CD14-positive monocyte (primary cell): ENCODE results near the gene WBP1. TPM values are rescaled to one million over a fixed set of nuclear protein-coding genes. Genes with fewer than 3 reads are reported as not detected.

ENCODE experiments used
- DNase-seq, 3 donors: peaks; one replicate each; pipeline ENCODE4 v3.0.0-alpha.2; 2011 to 2022
- H2AFZ ChIP-seq: 2 replicates; pipeline ENCODE4 v1.6.0; 2012; ENCODE audit warnings: mild to moderate bottlenecking, low read depth, low read length, inconsistent platforms; ENCODE audit not compliant: insufficient read depth, poor library complexity, severe bottlenecking
- H3K27ac ChIP-seq, 2 donors: 1 replicate in 1 of 2; 2 replicates in 1 of 2; pipeline ENCODE4 v1.5.1; 2012 to 2013; ENCODE audit warnings: low read length in 2 of 2, control low read depth in 1 of 2, inconsistent platforms in 1 of 2, low read depth in 1 of 2, mild to moderate bottlenecking in 1 of 2
- H3K27me3 ChIP-seq, 2 donors: one replicate each; pipeline versions ENCODE4 v1.6.0 to v1.6.1; 2011 to 2013; ENCODE audit warnings: low read length in 2 of 2; ENCODE audit not compliant: control insufficient read depth in 2 of 2, insufficient read depth in 2 of 2
- H3K36me3 ChIP-seq, 2 donors: replicated peaks in 1 of 2; 1 replicate in 1 of 2; 2 replicates in 1 of 2; pipeline versions ENCODE4 v1.5.1 to v1.6.1; 2012 to 2013; ENCODE audit warnings: low read length in 2 of 2, control low read depth in 1 of 2, inconsistent platforms in 1 of 2, mild to moderate bottlenecking in 1 of 2; ENCODE audit not compliant: insufficient read depth in 2 of 2, control insufficient read depth in 1 of 2
- H3K4me1 ChIP-seq, 2 donors: 1 replicate in 1 of 2; 2 replicates in 1 of 2; pipeline versions ENCODE4 v1.5.1 to v1.6.1; 2012 to 2013; ENCODE audit warnings: low read length in 2 of 2, control low read depth in 1 of 2, inconsistent platforms in 1 of 2, mild to moderate bottlenecking in 1 of 2, moderate library complexity in 1 of 2; ENCODE audit not compliant: insufficient read depth in 2 of 2, control insufficient read depth in 1 of 2
- H3K4me2 ChIP-seq: replicated peaks from 2 replicates; pipeline ENCODE3; 2012; ENCODE audit warnings: low read length, moderate library complexity, mild to moderate bottlenecking; ENCODE audit not compliant: poor library complexity, severe bottlenecking; ENCODE audit errors: extremely low read depth
- H3K4me3 ChIP-seq, 3 experiments: fragments of 200-600 bp in 1 of 3; sonication (generic) in 1 of 3; replicated peaks in 1 of 3; 1 replicate in 2 of 3; 2 replicates in 1 of 3; pipeline ENCODE4 v1.5.1; 2011 to 2013; ENCODE audit warnings: low read length in 3 of 3, mild to moderate bottlenecking in 3 of 3, control low read depth in 2 of 3, low read depth in 2 of 3, inconsistent platforms in 1 of 3, moderate library complexity in 1 of 3
- H3K79me2 ChIP-seq: 2 replicates; pipeline ENCODE4 v1.6.0; 2012; ENCODE audit warnings: mild to moderate bottlenecking, control low read depth, inconsistent platforms, low read length, moderate library complexity; ENCODE audit not compliant: insufficient read depth
- H3K9ac ChIP-seq: 2 replicates; pipeline ENCODE4 v1.6.0; 2017; ENCODE audit warnings: low read length, mild to moderate bottlenecking; ENCODE audit not compliant: insufficient read depth, poor library complexity, severe bottlenecking
- H3K9me3 ChIP-seq, 2 donors: replicated peaks in 1 of 2; 1 replicate in 1 of 2; 2 replicates in 1 of 2; pipeline versions ENCODE4 v1.5.1 to v1.6.1; 2012 to 2013; ENCODE audit warnings: low read length in 2 of 2, control low read depth in 1 of 2; ENCODE audit not compliant: control insufficient read depth in 1 of 2, insufficient read depth in 1 of 2
- H4K20me1 ChIP-seq: 2 replicates; pipeline ENCODE4 v1.6.0; 2012; ENCODE audit warnings: mild to moderate bottlenecking, low read length, control low read depth, moderate library complexity; ENCODE audit not compliant: insufficient read depth
- H3K27ac Mint-ChIP-seq, 7 donors: one replicate each; pipeline ENCODE4 v1.8.0; 2020; ENCODE audit warnings: mild to moderate bottlenecking in 7 of 7, mixed read lengths in 7 of 7, moderate library complexity in 6 of 7, inconsistent platforms in 2 of 7
- H3K27me3 Mint-ChIP-seq, 3 donors: one replicate each; pipeline ENCODE4 v1.8.0; 2021 to 2022; ENCODE audit warnings: low read depth in 3 of 3, mild to moderate bottlenecking in 3 of 3, mixed read lengths in 3 of 3, moderate library complexity in 3 of 3, inconsistent platforms in 1 of 3
- H3K36me3 Mint-ChIP-seq, 2 donors: one replicate each; pipeline ENCODE4 v1.8.0; 2020; ENCODE audit warnings: mixed read lengths in 2 of 2, inconsistent platforms in 1 of 2, mild to moderate bottlenecking in 1 of 2
- H3K4me1 Mint-ChIP-seq: one replicate; pipeline ENCODE4 v1.8.0; 2020; ENCODE audit warnings: mild to moderate bottlenecking, mixed read lengths
- H3K4me3 Mint-ChIP-seq, 2 donors: one replicate each; pipeline ENCODE4 v1.8.0; 2020; ENCODE audit warnings: mild to moderate bottlenecking in 2 of 2, mixed read lengths in 2 of 2, moderate library complexity in 1 of 2
- H3K9me3 Mint-ChIP-seq, 7 donors: one replicate each; pipeline ENCODE4 v1.8.0; 2020 to 2022; ENCODE audit warnings: mixed read lengths in 7 of 7, mild to moderate bottlenecking in 6 of 7, moderate library complexity in 6 of 7, inconsistent platforms in 2 of 7
- WGBS: methylation state at CpG from one replicate; pipeline ENCODE4 v1.1.5; 2013; ENCODE audit warnings: missing lambda C conversion rate; ENCODE audit not compliant: insufficient coverage; 5-methylcytosine and 5-hydroxymethylcytosine counted together
- intact Hi-C, 2 donors: fragments of 100-400 bp; cut with micrococcal nuclease; formaldehyde crosslinking; loops; one replicate each; pipeline versions ENCODE4 v1.15.0 to v1.15.1; 2023
- polyA plus RNA-seq, 3 donors: library from polyadenylated mRNA; depleted of rRNA in 1 of 3; unstranded in 2 of 3; stranded (reverse) in 1 of 3; fragments of 300-500 nt in 2 of 3; fragments of >200 nt in 1 of 3; fragmentation: Illumina TruSeq in 2 of 3; gene quantifications; 1 replicate in 2 of 3; 2 replicates in 1 of 3; pipeline ENCODE4 v1.2.3, GENCODE V29; 2012 to 2021
- TF ChIP-seq, protein P1 (sequence below): fragments of 200-600 bp; IDR thresholded peaks from one replicate; pipeline ENCODE4 v1.8.0; 2022; ENCODE audit warnings: antibody characterized with exemption, mild to moderate bottlenecking

Gene WBP1
- polyA plus RNA-seq, 3 donors: 23.9 to 109 (median 31.0) TPM

DNA sequence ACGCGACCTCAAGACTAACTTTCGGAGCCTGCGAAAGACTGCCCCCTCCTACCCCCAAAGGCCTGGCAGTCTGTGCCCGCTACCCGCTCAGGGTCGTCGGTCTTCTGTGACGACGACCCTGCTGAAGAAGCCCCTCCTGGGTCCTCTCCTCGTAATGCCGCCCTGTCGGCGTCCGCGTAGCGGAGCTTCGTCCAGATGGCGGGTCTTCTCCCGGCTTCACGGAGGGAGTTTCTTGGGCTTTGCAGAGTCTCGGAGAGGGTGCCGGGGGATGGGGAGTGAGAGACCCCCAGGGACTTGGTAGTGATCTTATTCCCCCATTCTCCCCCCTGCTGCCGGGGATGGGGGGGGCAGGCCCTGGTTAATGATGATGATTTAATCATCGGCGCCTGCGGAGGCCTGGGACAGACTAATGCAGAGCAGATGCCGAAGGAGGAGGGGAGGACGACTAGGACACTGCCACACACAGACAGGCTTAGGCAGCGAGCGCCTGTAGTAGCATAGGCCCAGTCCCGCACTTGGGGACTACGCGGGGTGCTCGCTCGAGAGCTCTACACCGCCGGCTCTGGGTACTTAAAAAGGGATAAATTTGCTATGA, 49.8 kb downstream of the WBP1 start:
- Histone ChIP-seq H3K4me3 (peak overlapping the region; percentile 61 to 88 (median 79)), H3K27me3 (peaks cover 30 to 51% of the 10 kb centered on the region in 2 donors), H2AFZ (peak overlapping the region; percentile 99), H3K79me2 (peaks cover 28% of the 10 kb centered on the region), H3K4me2 (peak overlapping the region; percentile 96), H3K27ac (peak overlapping the region; percentile 95 to 98), H3K4me1 (peaks cover 47 to 52% of the 10 kb centered on the region in 2 donors), H3K9me3 (peaks cover 0 to 4% of the 10 kb centered on the region in 2 donors), H3K36me3 (no peaks in the 10 kb centered on the region), H3K9ac (peak overlapping the region; percentile 88), H4K20me1 (no peaks in the 10 kb centered on the region)
- H3K4me1 Mint-ChIP-seq: peaks cover 54% of the 10 kb centered on the region
- H3K27ac Mint-ChIP-seq: peak overlapping the region; percentile 98 to 100 (median 100)
- peaks cover 43 to 58% (median 48%) of the 10 kb centered on the region in 3 donors for H3K27me3 Mint-ChIP-seq
- 14% methylated on average over 19 of the region's 38 CpGs for WGBS
- H3K4me3 Mint-ChIP-seq: peak overlapping the region; percentile 96 to 100
- peak in 1 of 3 donors; percentile 19 for DNase-seq
- H3K9me3 Mint-ChIP-seq: peaks cover 0 to 16% (median 11%) of the 10 kb centered on the region in 7 donors
- intact Hi-C loops: loop anchor here in 1 of 2 donors (1.0 kb wide), 1 partner anchor 21 kb away; the partner anchor contains the start of genes AUP1 and HTRA2
- TF ChIP-seq, protein P1, sequence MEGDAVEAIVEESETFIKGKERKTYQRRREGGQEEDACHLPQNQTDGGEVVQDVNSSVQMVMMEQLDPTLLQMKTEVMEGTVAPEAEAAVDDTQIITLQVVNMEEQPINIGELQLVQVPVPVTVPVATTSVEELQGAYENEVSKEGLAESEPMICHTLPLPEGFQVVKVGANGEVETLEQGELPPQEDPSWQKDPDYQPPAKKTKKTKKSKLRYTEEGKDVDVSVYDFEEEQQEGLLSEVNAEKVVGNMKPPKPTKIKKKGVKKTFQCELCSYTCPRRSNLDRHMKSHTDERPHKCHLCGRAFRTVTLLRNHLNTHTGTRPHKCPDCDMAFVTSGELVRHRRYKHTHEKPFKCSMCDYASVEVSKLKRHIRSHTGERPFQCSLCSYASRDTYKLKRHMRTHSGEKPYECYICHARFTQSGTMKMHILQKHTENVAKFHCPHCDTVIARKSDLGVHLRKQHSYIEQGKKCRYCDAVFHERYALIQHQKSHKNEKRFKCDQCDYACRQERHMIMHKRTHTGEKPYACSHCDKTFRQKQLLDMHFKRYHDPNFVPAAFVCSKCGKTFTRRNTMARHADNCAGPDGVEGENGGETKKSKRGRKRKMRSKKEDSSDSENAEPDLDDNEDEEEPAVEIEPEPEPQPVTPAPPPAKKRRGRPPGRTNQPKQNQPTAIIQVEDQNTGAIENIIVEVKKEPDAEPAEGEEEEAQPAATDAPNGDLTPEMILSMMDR: no peak
- peaks cover 27 to 36% of the 10 kb centered on the region in 2 donors for H3K36me3 Mint-ChIP-seq

DNA sequence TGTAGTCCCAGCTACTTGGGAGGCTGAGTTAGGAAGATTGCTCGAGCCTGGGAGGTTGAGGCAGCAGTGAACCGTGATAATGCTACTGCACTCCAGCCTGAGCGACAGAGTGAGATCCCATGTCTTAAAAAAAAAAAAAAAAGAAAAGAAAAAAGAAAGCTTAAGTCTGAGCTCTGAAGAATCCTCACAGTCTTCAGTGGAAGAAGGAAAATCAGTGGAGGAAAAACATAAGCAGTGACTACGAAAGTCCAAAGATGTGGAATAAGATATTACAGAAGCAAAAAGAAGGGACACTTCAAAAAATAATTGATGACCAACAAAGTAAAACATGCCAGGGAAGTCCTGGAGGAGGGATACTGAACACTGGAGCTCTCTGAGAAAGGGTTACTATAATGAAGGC, 52.0 kb downstream of the WBP1 start:
- TF ChIP-seq, protein P1: no peak
- no peak overlapping the region for H3K27ac Mint-ChIP-seq
- H3K36me3 Mint-ChIP-seq: peaks cover 15 to 26% of the 10 kb centered on the region in 2 donors
- Histone ChIP-seq H3K79me2 (peaks cover 17% of the 10 kb centered on the region), H4K20me1 (no peaks in the 10 kb centered on the region), H2AFZ (no peak overlapping the region), H3K27ac (no peak overlapping the region), H3K9ac (no peak overlapping the region), H3K4me2 (no peak overlapping the region), H3K9me3 (peaks cover 0 to 8% of the 10 kb centered on the region in 2 donors), H3K27me3 (peaks cover 49 to 74% of the 10 kb centered on the region in 2 donors), H3K4me1 (peaks cover 39 to 46% of the 10 kb centered on the region in 2 donors), H3K36me3 (no peaks in the 10 kb centered on the region), H3K4me3 (no peak overlapping the region)
- no peak for DNase-seq
- H3K4me3 Mint-ChIP-seq: peak overlapping the region in 1 of 2 donors; percentile 87
- peaks cover 45% of the 10 kb centered on the region for H3K4me1 Mint-ChIP-seq
- peaks cover 56 to 74% (median 64%) of the 10 kb centered on the region in 3 donors for H3K27me3 Mint-ChIP-seq
- 73% methylated on average over 2 of the region's 4 CpGs for WGBS
- peaks cover 0 to 22% (median 14%) of the 10 kb centered on the region in 7 donors for H3K9me3 Mint-ChIP-seq
- intact Hi-C loops: no loop called here

Other genes starting within 250 kb of the WBP1 start
- gene SLC4A5, start 115.0 kb upstream of the WBP1 start, polyA plus RNA-seq: 1 to 10 TPM in 1 of 3 donors, under 1 TPM in 1, not detected in 1; 0.10 to 1.1 TPM
- gene DCTN1, start 78.1 kb upstream of the WBP1 start, polyA plus RNA-seq: 10 to 100 TPM; 27.7 to 45.5 (median 45.5) TPM
- gene C2orf81, start 36.8 kb upstream of the WBP1 start, polyA plus RNA-seq: 1 to 10 TPM in 2 of 3 donors, under 1 TPM in 1; 0.49 to 1.7 (median 1.2) TPM
- 10 to 100 TPM in 1 of 3 donors, 1 to 10 TPM in 2; 7.1 to 11.7 (median 7.9) TPM for gene WDR54, start 36.7 kb upstream of the WBP1 start, polyA plus RNA-seq
- gene RTKN, start 16.5 kb upstream of the WBP1 start, polyA plus RNA-seq: under 1 TPM in 1 of 3 donors, not detected in 2; 0.07 TPM
- 10 to 100 TPM in 1 of 3 donors, 1 to 10 TPM in 2; 4.8 to 48.7 (median 4.8) TPM for gene INO80B, start 3.4 kb upstream of the WBP1 start, polyA plus RNA-seq
- gene MOGS, start 6.9 kb downstream of the WBP1 start, polyA plus RNA-seq: 10 to 100 TPM; 30.5 to 63.2 (median 36.4) TPM
- 100 to 1,000 TPM in 2 of 3 donors, 10 to 100 TPM in 1; 48.6 to 133 (median 106) TPM for gene MRPL53, start 14.2 kb downstream of the WBP1 start, polyA plus RNA-seq
- 10 to 100 TPM in 1 of 3 donors, 1 to 10 TPM in 2; 2.2 to 15.8 (median 3.7) TPM for gene CCDC142, start 24.6 kb downstream of the WBP1 start, polyA plus RNA-seq
- gene TTC31, start 24.6 kb downstream of the WBP1 start, polyA plus RNA-seq: 10 to 100 TPM; 19.6 to 46.5 (median 21.3) TPM
- under 1 TPM in 2 of 3 donors, not detected in 1; 0.46 to 0.76 TPM for gene LBX2, start 41.2 kb downstream of the WBP1 start, polyA plus RNA-seq
- gene PCGF1, start 49.3 kb downstream of the WBP1 start, polyA plus RNA-seq: 10 to 100 TPM; 18.0 to 30.5 (median 20.5) TPM
- gene TLX2, start 56.0 kb downstream of the WBP1 start, polyA plus RNA-seq: not detected
- gene DQX1, start 67.8 kb downstream of the WBP1 start, polyA plus RNA-seq: under 1 TPM in 1 of 3 donors, not detected in 2; 0.36 TPM
- gene AUP1, start 71.3 kb downstream of the WBP1 start, polyA plus RNA-seq: 100 to 1,000 TPM; 130 to 385 (median 149) TPM
- gene HTRA2, start 71.5 kb downstream of the WBP1 start, polyA plus RNA-seq: 10 to 100 TPM; 11.3 to 20.5 (median 15.0) TPM
- gene LOXL3, start 95.5 kb downstream of the WBP1 start, polyA plus RNA-seq: 10 to 100 TPM; 18.2 to 35.0 (median 18.5) TPM
- gene DOK1, start 96.3 kb downstream of the WBP1 start, polyA plus RNA-seq: 10 to 100 TPM; 48.0 to 53.6 (median 49.3) TPM
- gene M1AP, start 189.9 kb downstream of the WBP1 start, polyA plus RNA-seq: 1 to 10 TPM in 2 of 3 donors, under 1 TPM in 1; 1.00 to 4.6 (median 1.8) TPM
- gene SEMA4F, start 195.8 kb downstream of the WBP1 start, polyA plus RNA-seq: under 1 TPM; 0.16 to 0.44 (median 0.43) TPM